CD4-positive, alpha-beta T cell treated with Interleukin-6 at 100 ng/mL for 8 hours (primary cell): ENCODE data around the gene MYH14.

Experiments used
- DNase-seq: peaks from one replicate; pipeline ENCODE4 v3.0.0-alpha.2; 2020; ENCODE audit warnings: mixed read lengths, low spot score

The MYH14 gene

DNA sequence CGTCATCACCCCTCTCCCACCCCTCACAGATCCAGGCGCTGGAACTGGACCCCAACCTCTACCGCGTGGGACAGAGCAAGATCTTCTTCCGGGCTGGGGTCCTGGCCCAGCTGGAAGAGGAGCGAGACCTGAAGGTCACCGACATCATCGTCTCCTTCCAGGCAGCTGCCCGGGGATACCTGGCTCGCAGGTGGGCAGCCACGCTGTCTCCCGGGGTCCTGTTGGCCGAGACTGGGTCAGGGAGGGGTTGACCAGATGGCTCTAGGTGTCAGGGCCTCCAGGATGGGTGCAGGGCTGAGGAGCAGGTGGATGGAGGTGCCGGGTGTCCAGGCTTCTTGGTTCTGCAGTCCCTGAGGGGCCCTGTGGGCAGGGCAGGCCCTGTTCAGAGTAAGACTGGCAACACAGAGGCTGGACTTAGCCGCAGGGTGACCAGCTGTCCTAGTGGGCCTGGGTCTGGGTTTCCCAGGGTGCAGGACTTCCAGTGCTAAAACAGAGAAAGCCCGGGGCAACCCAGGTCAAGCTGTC lies 58.1 kb downstream of the MYH14 start:
- no peak for DNase-seq

DNA sequence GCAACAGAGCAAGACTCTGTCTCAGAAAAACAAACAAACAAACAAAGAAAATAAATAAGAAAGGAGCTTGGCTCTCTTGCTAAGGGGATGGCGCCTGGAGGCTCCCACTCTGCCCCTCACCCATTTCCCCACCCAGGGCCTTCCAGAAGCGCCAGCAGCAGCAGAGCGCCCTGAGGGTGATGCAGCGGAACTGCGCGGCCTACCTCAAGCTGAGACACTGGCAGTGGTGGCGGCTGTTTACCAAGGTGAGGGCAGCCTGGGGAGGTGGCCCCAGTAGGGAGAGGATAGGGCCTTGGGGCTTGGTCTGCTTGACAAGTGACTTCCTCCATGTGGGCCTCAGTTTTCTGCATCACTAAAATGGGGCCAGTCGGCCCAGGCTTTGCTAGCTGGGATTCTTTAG lies 59.8 kb downstream of the MYH14 start:
- DNase-seq, result no peak

DNA sequence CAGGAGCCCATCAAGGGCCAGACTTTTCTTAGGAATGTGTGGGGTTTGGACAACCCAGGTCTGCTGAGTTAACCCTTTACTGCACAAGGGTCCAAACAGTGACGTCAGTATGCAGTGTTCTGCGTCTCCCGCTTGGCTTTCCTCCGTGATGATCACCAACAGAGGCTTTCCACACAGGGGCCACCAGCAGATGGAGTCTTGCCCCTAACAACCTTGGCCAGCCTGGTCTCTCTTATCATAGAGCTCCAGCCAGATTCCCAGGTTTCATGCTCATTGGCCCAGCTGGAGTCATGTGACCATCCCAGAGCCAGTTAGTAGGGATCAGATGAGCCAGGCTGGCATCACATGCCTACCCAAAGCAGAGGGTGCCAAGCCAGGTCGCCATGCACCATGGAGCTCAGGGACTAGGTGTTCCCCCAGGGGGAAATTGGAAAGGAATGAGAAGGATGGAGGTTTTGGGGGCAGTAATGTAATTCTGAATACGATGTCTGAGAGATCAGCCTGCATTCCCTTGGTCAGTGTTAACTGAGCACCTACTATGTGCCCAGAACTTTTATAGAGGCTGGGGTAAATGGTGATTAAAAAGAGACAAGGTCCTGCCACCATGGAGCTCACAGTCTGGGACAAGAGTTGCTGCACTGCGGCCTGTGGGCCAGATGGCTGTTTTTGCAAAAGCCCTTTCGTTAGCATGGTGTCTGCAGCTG lies 61.2 kb downstream of the MYH14 start:
- no peak for DNase-seq

DNA sequence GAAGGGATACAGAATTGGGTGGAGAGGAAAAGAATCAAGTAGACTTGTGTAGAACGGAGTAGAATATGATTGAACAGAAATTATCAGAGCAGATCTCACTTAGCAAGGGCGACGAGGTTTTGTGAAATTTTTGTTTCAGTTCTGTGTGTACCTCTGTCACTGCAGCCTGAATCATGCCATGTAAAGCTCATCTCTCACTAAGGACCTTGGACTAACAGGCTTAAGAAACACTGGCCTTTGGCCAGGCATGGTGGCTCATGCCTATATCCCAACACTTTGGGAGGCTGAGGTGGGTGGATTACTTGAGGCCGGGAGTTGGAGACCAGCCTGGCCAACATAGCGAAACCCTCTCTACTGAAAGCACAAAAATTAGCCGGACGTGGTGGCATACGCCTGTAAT lies 62.6 kb downstream of the MYH14 start:
- no peak for DNase-seq

DNA sequence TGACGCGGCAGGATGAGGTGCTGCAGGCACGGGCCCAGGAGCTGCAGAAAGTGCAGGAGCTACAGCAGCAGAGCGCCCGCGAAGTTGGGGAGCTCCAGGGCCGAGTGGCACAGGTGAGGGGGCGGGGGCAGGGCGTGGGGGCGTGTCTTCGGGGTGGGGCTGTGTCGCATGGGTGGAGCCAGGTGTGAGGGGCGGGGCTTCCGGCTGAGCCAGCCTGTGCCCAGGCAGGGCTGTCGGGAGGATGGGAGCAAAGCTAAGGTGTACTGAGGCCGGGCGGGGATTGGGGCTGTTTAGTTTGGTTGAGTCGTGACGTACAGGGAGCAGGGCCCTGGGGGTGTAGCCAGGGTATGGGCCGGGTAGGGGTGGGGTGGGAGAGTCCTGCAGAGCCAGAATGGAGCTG lies 63.5 kb downstream of the MYH14 start:
- DNase-seq, result no peak

DNA sequence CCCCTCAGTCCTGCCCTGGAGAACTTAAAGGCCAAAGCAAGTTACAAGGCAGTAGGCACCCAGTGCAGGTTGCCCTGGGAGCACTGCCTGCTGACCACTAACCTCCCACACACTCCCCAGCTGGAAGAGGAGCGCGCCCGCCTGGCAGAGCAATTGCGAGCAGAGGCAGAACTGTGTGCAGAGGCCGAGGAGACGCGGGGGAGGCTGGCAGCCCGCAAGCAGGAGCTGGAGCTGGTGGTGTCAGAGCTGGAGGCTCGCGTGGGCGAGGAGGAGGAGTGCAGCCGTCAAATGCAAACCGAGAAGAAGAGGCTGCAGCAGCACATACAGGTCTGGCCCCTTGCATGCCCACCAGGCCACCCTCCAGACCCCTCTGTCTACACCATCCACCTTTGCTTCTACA lies 64.6 kb downstream of the MYH14 start:
- no peak for DNase-seq

DNA sequence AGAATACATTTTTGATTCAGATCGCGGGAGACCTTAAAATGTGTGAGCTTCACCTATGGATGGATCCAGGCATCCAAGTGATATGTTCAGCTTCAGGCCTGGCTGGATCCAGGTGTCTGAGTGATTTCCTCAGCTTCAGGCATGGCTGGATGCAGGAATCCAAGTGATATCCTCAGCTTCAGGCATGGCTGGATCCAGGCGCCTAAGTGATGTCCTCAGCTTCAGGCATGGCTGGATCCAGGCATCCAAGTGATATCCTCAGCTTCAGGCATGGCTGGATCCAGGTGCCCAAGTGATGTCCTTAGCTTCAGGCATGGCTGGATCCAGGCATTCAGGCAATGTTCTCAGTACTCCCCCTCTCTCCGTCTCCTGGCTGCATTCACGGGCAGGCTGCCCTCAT lies 65.1 kb downstream of the MYH14 start:
- DNase-seq, result no peak

DNA sequence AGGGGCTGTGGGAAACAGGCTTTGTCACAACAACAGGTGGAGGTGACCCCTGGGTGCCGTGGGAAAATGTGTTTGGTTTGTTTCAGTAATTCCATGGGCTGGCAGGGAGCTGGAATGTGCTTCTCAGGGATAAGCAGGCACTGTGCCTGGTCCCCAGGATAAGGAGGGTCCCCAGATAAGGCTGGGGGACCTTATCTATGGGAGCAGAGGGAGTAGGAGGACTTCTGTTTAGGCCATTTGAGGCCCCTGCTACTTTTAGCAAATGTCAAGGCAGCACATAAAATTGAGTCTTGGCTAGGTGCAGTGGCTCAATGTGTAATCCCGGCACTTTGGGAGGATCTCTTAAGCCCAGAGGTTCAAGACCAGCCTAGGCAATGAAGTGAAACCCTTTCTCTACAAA lies 66.2 kb downstream of the MYH14 start:
- DNase-seq, result no peak

DNA sequence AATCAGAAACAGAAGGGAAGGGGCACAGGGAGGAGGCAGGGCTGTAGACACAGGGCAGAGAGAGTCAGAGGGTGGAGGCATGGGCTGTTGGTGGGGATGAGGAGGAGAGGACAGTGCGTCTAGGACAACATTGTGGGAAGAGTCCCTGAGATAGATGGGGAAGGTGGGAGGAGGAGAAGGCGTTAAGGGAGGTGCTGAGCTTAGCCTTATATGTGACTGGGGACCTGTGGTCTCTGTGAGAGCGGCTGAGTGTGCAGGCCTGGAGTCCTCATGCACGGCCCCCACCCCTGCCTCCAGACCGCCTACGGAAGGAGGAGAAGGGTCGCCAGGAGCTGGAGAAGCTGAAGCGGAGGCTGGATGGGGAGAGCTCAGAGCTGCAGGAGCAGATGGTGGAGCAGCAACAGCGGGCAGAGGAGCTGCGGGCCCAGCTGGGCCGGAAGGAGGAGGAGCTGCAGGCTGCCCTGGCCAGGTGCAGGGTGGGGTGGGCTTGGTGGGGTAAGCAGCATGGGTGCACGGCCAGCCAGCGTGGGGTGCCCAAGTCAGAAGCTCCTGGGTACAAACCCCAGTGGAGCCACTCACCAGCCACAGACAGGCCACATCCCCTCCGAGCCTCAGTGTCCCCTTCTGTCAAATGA lies 69.0 kb downstream of the MYH14 start:
- DNase-seq, result no peak

DNA sequence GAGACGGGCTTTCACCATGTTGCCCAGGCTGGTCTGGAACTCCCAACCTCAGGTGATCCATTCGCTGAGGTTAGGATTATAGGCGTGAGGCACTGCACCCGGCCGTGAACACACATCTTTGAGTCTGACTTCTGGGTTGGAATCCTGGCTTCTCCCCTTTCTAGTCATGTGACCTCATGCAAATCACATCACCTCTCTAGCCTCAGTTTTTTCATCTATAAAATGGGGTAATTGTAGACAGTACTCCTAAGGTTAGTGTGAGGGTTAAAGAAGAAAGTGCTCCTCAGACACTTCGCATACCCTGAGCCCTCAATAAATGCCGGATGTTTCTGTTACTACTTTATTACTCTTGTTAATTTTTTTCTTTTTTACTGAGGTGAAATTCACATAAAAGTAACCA lies 70.4 kb downstream of the MYH14 start:
- no peak for DNase-seq

DNA sequence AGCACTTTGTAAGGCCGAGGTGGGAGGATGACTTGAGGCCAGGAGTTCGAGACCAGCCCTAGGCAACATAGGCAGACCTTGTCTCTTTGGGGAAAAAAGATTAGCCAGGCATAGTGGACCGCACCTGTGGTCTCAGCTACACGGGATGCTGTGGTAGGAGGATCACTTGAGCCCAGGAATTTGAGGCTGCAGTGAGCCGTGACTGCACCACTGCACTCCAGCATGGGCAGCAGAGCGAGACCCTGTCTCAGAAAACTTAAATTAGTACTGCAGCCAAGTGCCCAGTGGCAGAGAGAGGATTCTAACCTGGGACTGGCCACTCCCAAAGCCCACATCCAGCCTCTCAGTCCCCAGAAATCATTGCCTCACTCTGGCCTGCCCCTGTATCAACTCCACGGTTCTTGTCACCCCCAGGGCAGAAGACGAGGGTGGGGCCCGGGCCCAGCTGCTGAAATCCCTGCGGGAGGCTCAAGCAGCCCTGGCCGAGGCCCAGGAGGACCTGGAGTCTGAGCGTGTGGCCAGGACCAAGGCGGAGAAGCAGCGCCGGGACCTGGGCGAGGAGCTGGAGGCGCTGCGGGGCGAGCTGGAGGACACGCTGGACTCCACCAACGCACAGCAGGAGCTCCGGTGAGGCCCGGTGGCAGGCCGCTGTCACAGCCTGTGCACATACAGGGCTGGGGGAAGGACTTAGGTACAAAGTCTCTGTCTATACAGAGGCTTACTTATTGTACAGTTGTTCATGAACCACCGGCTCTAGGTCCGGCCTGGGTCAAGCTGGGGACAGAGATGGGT lies 72.4 kb downstream of the MYH14 start:
- DNase-seq, result no peak

DNA sequence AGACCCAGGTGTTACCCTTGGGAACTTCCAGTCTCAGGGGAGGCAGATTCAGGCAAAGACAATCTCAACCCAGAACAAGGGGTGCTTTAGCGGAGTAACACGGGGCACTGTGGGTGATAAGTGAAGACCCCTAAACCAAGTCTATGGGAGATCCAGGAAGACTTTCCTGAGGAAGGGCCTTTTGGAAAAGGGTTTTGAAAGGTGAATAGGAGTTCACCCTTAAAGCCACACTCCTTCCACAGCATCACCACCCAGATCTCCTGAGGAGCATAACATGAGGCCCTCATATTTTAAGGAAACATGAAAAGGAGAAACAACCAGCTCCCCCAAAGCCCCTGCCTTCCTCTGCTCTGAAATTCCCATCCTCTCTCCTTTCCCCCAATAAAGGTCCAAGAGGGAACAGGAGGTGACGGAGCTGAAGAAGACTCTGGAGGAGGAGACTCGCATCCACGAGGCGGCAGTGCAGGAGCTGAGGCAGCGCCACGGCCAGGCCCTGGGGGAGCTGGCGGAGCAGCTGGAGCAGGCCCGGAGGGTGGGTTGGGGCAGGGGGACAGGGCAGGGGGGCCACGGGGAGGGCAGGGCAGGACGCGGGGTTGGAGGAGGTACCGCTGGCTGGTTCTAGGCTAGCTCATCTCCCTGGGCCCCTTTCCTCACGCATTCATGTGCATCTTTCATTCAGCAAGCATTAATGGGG lies 73.1 kb downstream of the MYH14 start:
- DNase-seq, result no peak

DNA sequence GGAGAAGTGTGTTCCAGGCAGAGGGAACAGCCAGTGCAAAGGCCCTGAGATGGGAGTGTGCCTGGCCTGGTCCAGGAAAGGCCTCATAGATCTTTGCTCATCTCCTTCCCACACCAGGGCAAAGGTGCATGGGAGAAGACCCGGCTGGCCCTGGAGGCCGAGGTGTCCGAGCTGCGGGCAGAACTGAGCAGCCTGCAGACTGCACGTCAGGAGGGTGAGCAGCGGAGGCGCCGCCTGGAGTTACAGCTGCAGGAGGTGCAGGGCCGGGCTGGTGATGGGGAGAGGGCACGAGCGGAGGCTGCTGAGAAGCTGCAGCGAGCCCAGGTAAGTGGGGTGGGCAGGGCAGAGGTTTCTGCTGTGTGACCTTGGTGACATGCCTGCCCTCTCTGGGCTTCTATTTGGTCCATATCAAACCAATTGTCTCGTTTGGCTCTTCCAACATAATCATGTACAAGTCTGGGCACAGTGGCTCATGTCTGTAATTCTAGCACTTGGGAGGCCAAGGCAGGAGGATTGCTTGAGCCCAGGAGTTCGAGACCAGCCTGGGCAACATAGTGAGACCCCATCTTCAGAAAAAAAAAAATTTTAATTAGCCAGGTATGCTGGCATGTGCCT lies 74.7 kb downstream of the MYH14 start:
- no peak for DNase-seq

DNA sequence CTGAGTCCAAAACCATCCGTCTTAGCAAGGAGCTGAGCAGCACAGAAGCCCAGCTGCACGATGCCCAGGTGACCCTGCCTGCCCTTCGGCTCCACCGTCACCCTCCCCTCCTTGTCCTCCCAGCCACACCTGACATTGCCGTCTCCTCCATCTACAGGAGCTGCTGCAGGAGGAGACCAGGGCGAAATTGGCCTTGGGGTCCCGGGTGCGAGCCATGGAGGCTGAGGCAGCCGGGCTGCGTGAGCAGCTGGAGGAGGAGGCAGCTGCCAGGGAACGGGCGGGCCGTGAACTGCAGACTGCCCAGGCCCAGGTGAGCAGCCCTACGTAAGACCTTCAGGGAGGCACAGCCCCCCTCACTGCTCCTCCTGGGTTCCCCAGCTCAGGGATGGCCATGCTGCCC lies 76.7 kb downstream of the MYH14 start:
- no peak for DNase-seq

DNA sequence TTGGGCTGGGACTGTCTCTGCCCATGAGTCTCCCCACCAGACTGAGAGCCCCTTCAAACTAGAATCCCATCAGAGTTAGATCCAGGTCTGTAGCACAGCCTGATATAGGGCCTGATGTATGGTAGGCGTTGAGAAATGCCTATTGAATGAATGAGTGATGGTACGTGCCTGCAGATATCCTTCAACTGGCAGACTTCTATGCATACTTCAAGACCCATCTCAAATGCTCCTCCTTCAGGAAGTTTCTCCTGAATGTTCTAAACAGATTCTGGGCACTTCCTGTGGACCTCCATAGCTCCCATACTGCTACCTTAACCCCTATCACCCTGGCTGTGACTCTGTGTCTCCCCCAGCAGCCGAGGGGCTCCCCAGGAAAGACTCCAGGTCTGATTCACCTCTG lies 77.6 kb downstream of the MYH14 start:
- no peak for DNase-seq

DNA sequence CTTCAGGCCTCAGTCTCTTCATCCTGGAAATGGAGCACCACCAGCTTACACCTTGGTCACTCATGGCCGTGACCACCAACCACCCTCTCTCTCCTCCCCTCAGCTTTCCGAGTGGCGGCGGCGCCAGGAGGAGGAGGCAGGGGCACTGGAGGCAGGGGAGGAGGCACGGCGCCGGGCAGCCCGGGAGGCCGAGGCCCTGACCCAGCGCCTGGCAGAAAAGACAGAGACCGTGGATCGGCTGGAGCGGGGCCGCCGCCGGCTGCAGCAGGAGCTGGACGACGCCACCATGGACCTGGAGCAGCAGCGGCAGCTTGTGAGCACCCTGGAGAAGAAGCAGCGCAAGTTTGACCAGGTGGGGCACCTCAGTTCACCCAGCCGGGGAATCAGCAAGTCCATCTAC lies 78.1 kb downstream of the MYH14 start:
- no peak for DNase-seq

DNA sequence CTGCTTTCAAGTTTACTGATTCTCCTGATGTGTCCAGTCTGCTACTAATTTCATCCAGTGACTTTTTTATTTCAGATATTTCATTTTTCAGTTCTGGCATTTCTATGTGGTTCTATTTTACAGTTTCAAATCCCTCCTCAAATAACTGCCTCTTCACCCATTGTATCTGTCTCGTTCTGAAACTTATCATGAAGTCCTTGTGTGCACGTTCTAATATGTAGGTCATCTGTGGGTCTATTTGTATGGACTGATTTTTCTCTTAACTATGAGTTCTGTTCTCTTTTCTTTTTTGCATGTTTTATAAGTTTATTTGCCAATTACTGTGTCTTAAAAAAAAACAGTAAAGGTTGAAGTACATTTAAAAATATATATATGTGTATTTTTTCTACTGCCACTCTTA lies 82.4 kb downstream of the MYH14 start:
- DNase-seq, result no peak

DNA sequence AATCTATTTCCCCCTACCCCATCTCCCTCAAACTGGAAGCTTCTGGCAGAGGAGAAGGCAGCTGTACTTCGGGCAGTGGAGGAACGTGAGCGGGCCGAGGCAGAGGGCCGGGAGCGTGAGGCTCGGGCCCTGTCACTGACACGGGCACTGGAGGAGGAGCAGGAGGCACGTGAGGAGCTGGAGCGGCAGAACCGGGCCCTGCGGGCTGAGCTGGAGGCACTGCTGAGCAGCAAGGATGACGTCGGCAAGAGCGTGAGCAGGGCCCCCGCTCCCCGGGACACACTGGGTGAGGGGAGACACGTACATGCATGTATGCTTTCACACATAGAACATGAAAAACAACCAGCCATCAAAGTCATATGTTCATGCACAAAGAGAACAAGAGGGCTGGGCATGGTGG lies 83.0 kb downstream of the MYH14 start:
- DNase-seq, result no peak

DNA sequence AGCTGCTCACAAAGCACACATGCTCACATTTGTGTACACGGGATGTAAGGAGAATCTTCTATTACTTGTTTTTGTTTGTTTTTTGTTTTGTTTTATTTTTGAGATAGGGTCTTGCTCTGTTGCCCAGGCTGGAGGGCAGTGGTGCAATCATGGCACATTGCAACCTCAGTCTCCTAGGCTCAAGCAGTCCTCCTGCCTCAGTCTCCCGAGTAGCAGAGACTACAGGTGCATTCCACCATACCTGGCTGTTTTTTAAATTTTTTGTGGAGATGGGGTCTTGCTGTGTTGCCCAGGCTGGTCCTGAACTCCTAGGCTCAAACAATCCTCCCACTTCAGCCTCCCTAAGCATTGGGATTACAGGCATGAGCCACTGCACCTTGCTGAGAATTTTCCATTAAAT lies 83.9 kb downstream of the MYH14 start:
- no peak for DNase-seq

DNA sequence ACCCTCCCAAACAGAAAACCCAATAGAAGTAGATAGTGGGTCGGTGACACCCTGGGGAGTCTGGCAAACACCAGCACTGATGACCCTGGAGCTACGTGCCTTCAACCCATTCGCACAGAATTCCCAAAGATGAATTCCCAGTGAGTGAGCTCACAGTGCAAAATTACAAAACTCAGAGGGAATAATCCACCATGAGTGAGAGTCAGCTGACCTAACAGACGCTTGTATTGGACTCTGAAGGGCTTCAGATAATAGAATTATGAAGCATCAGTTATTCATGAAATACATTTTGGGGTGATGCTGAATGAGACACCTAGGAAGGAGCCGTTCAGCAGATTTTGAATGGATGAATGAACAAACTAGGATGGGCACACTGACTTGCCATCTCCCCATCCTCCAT lies 85.5 kb downstream of the MYH14 start:
- no peak for DNase-seq

DNA sequence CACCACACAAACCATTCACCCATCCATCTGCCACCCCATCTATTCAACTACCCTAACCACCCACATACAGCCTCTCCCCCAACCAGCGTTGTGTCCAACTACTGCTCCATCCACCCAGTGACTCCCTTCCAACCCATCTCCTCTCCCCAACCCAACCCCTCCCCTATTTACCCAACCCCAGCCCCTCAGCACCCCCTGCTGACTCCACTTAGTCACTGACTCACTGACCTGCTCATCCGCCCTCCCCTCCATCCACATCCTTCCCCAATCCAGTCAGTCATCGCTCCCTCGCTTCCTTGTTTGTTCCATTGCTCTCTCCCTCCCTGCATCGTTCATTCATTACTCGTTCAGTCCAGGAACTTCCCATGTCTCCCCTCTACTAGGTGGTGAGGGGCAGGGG lies 86.6 kb downstream of the MYH14 start:
- no peak for DNase-seq

DNA sequence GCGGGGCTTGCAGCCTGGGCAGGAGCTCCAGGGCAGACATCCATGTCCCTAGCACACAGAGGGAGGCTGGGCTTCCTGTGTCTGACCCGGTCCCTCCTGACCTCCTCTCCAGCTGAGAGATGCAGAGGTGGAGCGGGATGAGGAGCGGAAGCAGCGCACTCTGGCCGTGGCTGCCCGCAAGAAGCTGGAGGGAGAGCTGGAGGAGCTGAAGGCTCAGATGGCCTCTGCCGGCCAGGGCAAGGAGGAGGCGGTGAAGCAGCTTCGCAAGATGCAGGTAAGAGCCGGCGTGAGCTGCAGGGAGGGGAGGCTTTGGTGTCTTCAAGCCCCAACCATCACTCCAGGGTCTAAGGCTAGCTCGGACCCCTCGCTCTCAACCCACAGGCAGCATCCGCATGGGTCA lies 87.4 kb downstream of the MYH14 start:
- DNase-seq, result no peak
